Measurements from ENCODE around the gene PDCL2.
A peak's percentile ranks its signal among the peaks of the same experiment; 100 is the strongest.

PDCL2 gene

DNA sequence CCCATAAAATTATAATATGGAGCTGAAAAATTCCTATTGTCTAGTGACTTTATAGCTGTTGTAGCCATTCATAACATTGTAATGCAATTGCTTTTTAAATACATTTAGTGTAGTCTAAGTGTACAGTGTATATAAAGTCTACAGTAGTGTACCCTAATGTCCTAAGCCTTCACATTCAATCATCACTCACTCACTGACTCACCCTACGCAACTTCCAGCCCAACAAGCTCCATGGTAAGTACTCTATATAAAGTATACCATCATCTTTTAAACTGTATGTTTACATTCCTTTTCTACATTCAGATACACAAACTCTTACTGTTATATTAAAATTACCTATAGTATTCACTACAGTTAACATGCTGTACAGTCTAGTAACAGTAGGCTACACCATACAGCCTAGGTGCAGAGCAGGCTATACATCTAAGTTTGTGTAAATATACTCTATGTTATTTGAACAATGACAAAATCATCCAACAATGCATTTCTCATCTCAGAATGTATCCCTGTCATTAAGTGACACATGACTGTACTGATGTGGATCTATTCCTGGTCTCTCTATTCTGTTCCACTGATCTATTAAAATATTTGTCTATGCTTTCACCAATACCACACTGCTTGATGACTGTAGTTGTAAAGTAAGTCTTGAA is 79.0 kb downstream of the PDCL2 start:
- no peak for TF ChIP-seq TCF4 (CRISPR knock-in tag; IDR thresholded peaks at IDR 0.05; ENCODE audit: borderline replicate concordance)
- no peak for TF ChIP-seq ZFP3 (CRISPR knock-in tag; IDR thresholded peaks at IDR 0.05)
- no peak for TF ChIP-seq CSDC2 (CRISPR knock-in tag; IDR thresholded peaks at IDR 0.05)
- TF ChIP-seq SNAI2 (CRISPR knock-in tag; IDR thresholded peaks at IDR 0.05): no peak
- TF ChIP-seq, protein P1, sequence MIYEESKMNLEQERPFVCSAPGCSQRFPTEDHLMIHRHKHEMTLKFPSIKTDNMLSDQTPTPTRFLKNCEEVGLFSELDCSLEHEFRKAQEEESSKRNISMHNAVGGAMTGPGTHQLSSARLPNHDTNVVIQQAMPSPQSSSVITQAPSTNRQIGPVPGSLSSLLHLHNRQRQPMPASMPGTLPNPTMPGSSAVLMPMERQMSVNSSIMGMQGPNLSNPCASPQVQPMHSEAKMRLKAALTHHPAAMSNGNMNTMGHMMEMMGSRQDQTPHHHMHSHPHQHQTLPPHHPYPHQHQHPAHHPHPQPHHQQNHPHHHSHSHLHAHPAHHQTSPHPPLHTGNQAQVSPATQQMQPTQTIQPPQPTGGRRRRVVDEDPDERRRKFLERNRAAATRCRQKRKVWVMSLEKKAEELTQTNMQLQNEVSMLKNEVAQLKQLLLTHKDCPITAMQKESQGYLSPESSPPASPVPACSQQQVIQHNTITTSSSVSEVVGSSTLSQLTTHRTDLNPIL (CRISPR knock-in tag; IDR thresholded peaks at IDR 0.05; ENCODE audit: low read depth): no peak
- no peak for TF ChIP-seq TOX (CRISPR knock-in tag; IDR thresholded peaks at IDR 0.05; ENCODE audit: borderline replicate concordance)
- TF ChIP-seq ISL1 (CRISPR knock-in tag; IDR thresholded peaks at IDR 0.05): no peak
- no peak for TF ChIP-seq ZNF565 (CRISPR knock-in tag; conservative IDR thresholded peaks at IDR 0.05; ENCODE audit: low read depth)
- ATAC-seq: no peak

DNA sequence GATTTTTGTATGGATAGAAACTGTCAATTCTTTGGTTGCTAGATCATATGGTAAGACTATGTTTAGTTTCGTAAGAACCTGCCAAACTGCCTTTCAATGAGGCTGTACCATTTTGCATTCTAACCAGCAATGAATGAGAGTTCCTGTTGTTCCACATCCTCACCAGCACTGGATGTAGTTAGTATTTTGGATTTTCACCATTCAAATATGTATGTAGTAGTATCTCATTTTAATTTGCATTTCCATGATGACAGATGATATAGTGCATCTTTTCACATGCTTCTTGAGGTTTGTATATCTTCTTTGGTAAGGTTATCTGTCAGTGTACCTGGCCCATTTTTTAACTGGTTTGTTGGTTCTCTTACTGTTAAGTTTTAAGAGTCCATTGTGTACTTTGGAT is 80.0 kb downstream of the PDCL2 start:
- no peak for TF ChIP-seq ZNF70 (CRISPR knock-in tag; IDR thresholded peaks at IDR 0.05)
- TF ChIP-seq, protein P1 (CRISPR knock-in tag; IDR thresholded peaks at IDR 0.05; ENCODE audit: low read depth): no peak
- no peak for TF ChIP-seq ZFP3 (CRISPR knock-in tag; IDR thresholded peaks at IDR 0.05)
- no peak for TF ChIP-seq GLIS3 (CRISPR knock-in tag; IDR thresholded peaks at IDR 0.05)
- no peak for TF ChIP-seq ZFP30 (CRISPR knock-in tag; IDR thresholded peaks at IDR 0.05)
- TF ChIP-seq BACH2 (CRISPR knock-in tag; IDR thresholded peaks at IDR 0.05; ENCODE audit: borderline replicate concordance): no peak
- no peak for TF ChIP-seq SNAI2 (CRISPR knock-in tag; IDR thresholded peaks at IDR 0.05)
- TF ChIP-seq ESRRG (CRISPR knock-in tag; IDR thresholded peaks at IDR 0.05): no peak
- ATAC-seq: no peak

DNA sequence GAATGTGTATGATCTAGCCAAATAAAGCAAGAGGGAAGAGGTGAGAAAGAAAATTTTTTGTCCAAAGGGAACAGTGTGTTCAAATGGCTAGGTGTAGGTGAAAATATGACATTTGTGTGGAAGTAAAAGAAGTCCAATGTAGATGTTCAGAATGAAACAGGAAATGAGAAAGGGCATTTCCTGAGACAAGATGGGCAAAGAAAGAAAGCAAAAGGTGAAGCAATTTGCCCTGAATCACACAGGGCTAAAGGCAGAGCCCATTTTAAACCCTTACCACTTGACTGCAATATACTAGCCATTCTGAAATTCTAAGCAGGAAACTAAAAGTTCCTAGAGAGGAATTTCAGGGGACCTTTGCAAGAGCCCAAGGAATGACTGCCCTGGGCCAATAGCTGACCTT is 81.4 kb downstream of the PDCL2 start:
- TF ChIP-seq RARB (CRISPR knock-in tag; IDR thresholded peaks at IDR 0.05) (no peak), GLIS3 (CRISPR knock-in tag; IDR thresholded peaks at IDR 0.05) (no peak), BACH2 (CRISPR knock-in tag; IDR thresholded peaks at IDR 0.05; ENCODE audit: borderline replicate concordance) (no peak), CSDC2 (CRISPR knock-in tag; IDR thresholded peaks at IDR 0.05) (no peak)
- ATAC-seq: no peak

DNA sequence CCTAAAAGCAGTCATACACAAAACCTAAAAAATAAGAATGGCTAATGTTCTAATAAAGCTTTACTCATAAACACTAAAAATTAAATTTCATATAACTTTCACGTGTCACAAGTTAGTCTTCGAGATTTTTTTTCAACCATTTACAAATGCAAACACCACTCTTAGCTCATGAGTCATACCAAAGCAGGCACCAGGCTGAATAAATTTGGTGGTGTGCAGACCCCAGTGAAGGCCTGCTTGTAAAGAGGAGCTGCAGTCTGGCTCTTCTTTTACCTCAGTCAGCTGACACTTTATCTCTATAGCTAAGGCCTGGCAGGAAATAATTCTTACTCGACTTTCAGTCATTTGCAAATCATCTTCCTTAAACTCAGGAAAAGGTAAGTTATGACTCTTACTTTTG is 82.8 kb downstream of the PDCL2 start:
- peak; percentile 46 for ATAC-seq

DNA sequence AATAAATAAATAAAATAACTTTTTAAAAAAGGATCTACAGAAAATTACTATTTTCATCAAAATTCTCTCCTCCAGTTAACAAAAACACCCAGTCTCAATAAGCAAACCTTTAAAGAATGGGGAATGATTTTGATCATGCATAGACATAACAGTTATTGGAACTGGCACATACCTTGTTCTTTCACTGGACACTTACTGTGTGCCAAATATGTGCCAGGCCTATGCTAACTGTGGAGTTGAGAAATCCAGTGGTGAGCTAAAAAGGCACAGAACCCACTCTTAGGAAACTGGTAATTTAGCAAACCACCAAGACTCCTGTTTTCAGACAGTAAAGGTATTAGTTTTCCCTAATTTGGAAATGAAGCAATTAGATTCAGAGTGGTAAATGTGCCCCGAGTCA is 84.4 kb downstream of the PDCL2 start:
- TF ChIP-seq, protein P2, sequence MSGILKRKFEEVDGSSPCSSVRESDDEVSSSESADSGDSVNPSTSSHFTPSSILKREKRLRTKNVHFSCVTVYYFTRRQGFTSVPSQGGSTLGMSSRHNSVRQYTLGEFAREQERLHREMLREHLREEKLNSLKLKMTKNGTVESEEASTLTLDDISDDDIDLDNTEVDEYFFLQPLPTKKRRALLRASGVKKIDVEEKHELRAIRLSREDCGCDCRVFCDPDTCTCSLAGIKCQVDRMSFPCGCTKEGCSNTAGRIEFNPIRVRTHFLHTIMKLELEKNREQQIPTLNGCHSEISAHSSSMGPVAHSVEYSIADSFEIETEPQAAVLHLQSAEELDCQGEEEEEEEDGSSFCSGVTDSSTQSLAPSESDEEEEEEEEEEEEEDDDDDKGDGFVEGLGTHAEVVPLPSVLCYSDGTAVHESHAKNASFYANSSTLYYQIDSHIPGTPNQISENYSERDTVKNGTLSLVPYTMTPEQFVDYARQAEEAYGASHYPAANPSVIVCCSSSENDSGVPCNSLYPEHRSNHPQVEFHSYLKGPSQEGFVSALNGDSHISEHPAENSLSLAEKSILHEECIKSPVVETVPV (CRISPR knock-in tag; IDR thresholded peaks at IDR 0.05): no peak
- TF ChIP-seq, protein P3, sequence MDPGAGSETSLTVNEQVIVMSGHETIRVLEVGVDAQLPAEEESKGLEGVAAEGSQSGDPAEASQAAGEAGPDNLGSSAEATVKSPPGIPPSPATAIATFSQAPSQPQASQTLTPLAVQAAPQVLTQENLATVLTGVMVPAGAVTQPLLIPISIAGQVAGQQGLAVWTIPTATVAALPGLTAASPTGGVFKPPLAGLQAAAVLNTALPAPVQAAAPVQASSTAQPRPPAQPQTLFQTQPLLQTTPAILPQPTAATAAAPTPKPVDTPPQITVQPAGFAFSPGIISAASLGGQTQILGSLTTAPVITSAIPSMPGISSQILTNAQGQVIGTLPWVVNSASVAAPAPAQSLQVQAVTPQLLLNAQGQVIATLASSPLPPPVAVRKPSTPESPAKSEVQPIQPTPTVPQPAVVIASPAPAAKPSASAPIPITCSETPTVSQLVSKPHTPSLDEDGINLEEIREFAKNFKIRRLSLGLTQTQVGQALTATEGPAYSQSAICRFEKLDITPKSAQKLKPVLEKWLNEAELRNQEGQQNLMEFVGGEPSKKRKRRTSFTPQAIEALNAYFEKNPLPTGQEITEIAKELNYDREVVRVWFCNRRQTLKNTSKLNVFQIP (CRISPR knock-in tag; IDR thresholded peaks at IDR 0.05; ENCODE audit: borderline replicate concordance, low read depth): no peak
- TF ChIP-seq, protein P4, sequence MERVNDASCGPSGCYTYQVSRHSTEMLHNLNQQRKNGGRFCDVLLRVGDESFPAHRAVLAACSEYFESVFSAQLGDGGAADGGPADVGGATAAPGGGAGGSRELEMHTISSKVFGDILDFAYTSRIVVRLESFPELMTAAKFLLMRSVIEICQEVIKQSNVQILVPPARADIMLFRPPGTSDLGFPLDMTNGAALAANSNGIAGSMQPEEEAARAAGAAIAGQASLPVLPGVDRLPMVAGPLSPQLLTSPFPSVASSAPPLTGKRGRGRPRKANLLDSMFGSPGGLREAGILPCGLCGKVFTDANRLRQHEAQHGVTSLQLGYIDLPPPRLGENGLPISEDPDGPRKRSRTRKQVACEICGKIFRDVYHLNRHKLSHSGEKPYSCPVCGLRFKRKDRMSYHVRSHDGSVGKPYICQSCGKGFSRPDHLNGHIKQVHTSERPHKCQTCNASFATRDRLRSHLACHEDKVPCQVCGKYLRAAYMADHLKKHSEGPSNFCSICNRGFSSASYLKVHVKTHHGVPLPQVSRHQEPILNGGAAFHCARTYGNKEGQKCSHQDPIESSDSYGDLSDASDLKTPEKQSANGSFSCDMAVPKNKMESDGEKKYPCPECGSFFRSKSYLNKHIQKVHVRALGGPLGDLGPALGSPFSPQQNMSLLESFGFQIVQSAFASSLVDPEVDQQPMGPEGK (CRISPR knock-in tag; IDR thresholded peaks at IDR 0.05; ENCODE audit: borderline replicate concordance): no peak
- no peak for TF ChIP-seq OSR1 (CRISPR knock-in tag; IDR thresholded peaks at IDR 0.05)
- TF ChIP-seq SNAI2 (CRISPR knock-in tag; IDR thresholded peaks at IDR 0.05): no peak
- TF ChIP-seq ZFP3 (CRISPR knock-in tag; IDR thresholded peaks at IDR 0.05): no peak
- no peak for TF ChIP-seq PPARA (CRISPR knock-in tag; IDR thresholded peaks at IDR 0.05; ENCODE audit: borderline replicate concordance)
- no peak for TF ChIP-seq ZNF565 (CRISPR knock-in tag; conservative IDR thresholded peaks at IDR 0.05; ENCODE audit: low read depth)
- TF ChIP-seq CSDC2 (CRISPR knock-in tag; IDR thresholded peaks at IDR 0.05): no peak
- TF ChIP-seq GLIS3 (CRISPR knock-in tag; IDR thresholded peaks at IDR 0.05): no peak
- TF ChIP-seq BACH2 (CRISPR knock-in tag; IDR thresholded peaks at IDR 0.05; ENCODE audit: borderline replicate concordance): no peak
- TF ChIP-seq ZC3H10 (CRISPR knock-in tag; IDR thresholded peaks at IDR 0.05): no peak
- no peak for TF ChIP-seq ESRRG (CRISPR knock-in tag; IDR thresholded peaks at IDR 0.05)
- no peak for TF ChIP-seq ZNF70 (CRISPR knock-in tag; IDR thresholded peaks at IDR 0.05)
- no peak for TF ChIP-seq TOX (CRISPR knock-in tag; IDR thresholded peaks at IDR 0.05; ENCODE audit: borderline replicate concordance)
- no peak for ATAC-seq

More for the DNA sequence above, 82.8 kb downstream of the PDCL2 start:
- TF ChIP-seq ESRRG (CRISPR knock-in tag; IDR thresholded peaks at IDR 0.05) (no peak), ZNF8 (CRISPR knock-in tag; IDR thresholded peaks at IDR 0.05) (no peak), ZFP30 (CRISPR knock-in tag; IDR thresholded peaks at IDR 0.05) (no peak), GLIS3 (CRISPR knock-in tag; IDR thresholded peaks at IDR 0.05) (no peak), BACH2 (CRISPR knock-in tag; IDR thresholded peaks at IDR 0.05; ENCODE audit: borderline replicate concordance) (no peak), RARB (CRISPR knock-in tag; IDR thresholded peaks at IDR 0.05) (no peak), OSR1 (CRISPR knock-in tag; IDR thresholded peaks at IDR 0.05) (no peak)
- TF ChIP-seq, protein P2 (CRISPR knock-in tag; IDR thresholded peaks at IDR 0.05): no peak

All from SK-N-SH treated with all-trans-retinoic acid at 6 μM for 48 hours (cell line).